CD14-positive monocyte (primary cell): ENCODE results near the gene CDH2. TPM values are rescaled to one million over a fixed set of nuclear protein-coding genes. Genes with fewer than 3 reads are reported as not detected.

Source experiments
- DNase-seq, 3 donors: peaks; one replicate each; pipeline ENCODE4 v3.0.0-alpha.2; 2011 to 2022
- H2AFZ ChIP-seq: 2 replicates; pipeline ENCODE4 v1.6.0; 2012; ENCODE audit warnings: mild to moderate bottlenecking, low read depth, low read length, inconsistent platforms; ENCODE audit not compliant: insufficient read depth, poor library complexity, severe bottlenecking
- H3K27ac ChIP-seq, 2 donors: 1 replicate in 1 of 2; 2 replicates in 1 of 2; pipeline ENCODE4 v1.5.1; 2012 to 2013; ENCODE audit warnings: low read length in 2 of 2, control low read depth in 1 of 2, inconsistent platforms in 1 of 2, low read depth in 1 of 2, mild to moderate bottlenecking in 1 of 2
- H3K27me3 ChIP-seq, 2 donors: one replicate each; pipeline versions ENCODE4 v1.6.0 to v1.6.1; 2011 to 2013; ENCODE audit warnings: low read length in 2 of 2; ENCODE audit not compliant: control insufficient read depth in 2 of 2, insufficient read depth in 2 of 2
- H3K36me3 ChIP-seq, 2 donors: replicated peaks in 1 of 2; 1 replicate in 1 of 2; 2 replicates in 1 of 2; pipeline versions ENCODE4 v1.5.1 to v1.6.1; 2012 to 2013; ENCODE audit warnings: low read length in 2 of 2, control low read depth in 1 of 2, inconsistent platforms in 1 of 2, mild to moderate bottlenecking in 1 of 2; ENCODE audit not compliant: insufficient read depth in 2 of 2, control insufficient read depth in 1 of 2
- H3K4me1 ChIP-seq, 2 donors: 1 replicate in 1 of 2; 2 replicates in 1 of 2; pipeline versions ENCODE4 v1.5.1 to v1.6.1; 2012 to 2013; ENCODE audit warnings: low read length in 2 of 2, control low read depth in 1 of 2, inconsistent platforms in 1 of 2, mild to moderate bottlenecking in 1 of 2, moderate library complexity in 1 of 2; ENCODE audit not compliant: insufficient read depth in 2 of 2, control insufficient read depth in 1 of 2
- H3K4me2 ChIP-seq: replicated peaks from 2 replicates; pipeline ENCODE3; 2012; ENCODE audit warnings: low read length, moderate library complexity, mild to moderate bottlenecking; ENCODE audit not compliant: poor library complexity, severe bottlenecking; ENCODE audit errors: extremely low read depth
- H3K4me3 ChIP-seq, 3 experiments: fragments of 200-600 bp in 1 of 3; sonication (generic) in 1 of 3; replicated peaks in 1 of 3; 1 replicate in 2 of 3; 2 replicates in 1 of 3; pipeline ENCODE4 v1.5.1; 2011 to 2013; ENCODE audit warnings: low read length in 3 of 3, mild to moderate bottlenecking in 3 of 3, control low read depth in 2 of 3, low read depth in 2 of 3, inconsistent platforms in 1 of 3, moderate library complexity in 1 of 3
- H3K79me2 ChIP-seq: 2 replicates; pipeline ENCODE4 v1.6.0; 2012; ENCODE audit warnings: mild to moderate bottlenecking, control low read depth, inconsistent platforms, low read length, moderate library complexity; ENCODE audit not compliant: insufficient read depth
- H3K9ac ChIP-seq: 2 replicates; pipeline ENCODE4 v1.6.0; 2017; ENCODE audit warnings: low read length, mild to moderate bottlenecking; ENCODE audit not compliant: insufficient read depth, poor library complexity, severe bottlenecking
- H3K9me3 ChIP-seq, 2 donors: replicated peaks in 1 of 2; 1 replicate in 1 of 2; 2 replicates in 1 of 2; pipeline versions ENCODE4 v1.5.1 to v1.6.1; 2012 to 2013; ENCODE audit warnings: low read length in 2 of 2, control low read depth in 1 of 2; ENCODE audit not compliant: control insufficient read depth in 1 of 2, insufficient read depth in 1 of 2
- H4K20me1 ChIP-seq: 2 replicates; pipeline ENCODE4 v1.6.0; 2012; ENCODE audit warnings: mild to moderate bottlenecking, low read length, control low read depth, moderate library complexity; ENCODE audit not compliant: insufficient read depth
- H3K27ac Mint-ChIP-seq, 7 donors: one replicate each; pipeline ENCODE4 v1.8.0; 2020; ENCODE audit warnings: mild to moderate bottlenecking in 7 of 7, mixed read lengths in 7 of 7, moderate library complexity in 6 of 7, inconsistent platforms in 2 of 7
- H3K27me3 Mint-ChIP-seq, 3 donors: one replicate each; pipeline ENCODE4 v1.8.0; 2021 to 2022; ENCODE audit warnings: low read depth in 3 of 3, mild to moderate bottlenecking in 3 of 3, mixed read lengths in 3 of 3, moderate library complexity in 3 of 3, inconsistent platforms in 1 of 3
- H3K36me3 Mint-ChIP-seq, 2 donors: one replicate each; pipeline ENCODE4 v1.8.0; 2020; ENCODE audit warnings: mixed read lengths in 2 of 2, inconsistent platforms in 1 of 2, mild to moderate bottlenecking in 1 of 2
- H3K4me1 Mint-ChIP-seq: one replicate; pipeline ENCODE4 v1.8.0; 2020; ENCODE audit warnings: mild to moderate bottlenecking, mixed read lengths
- H3K4me3 Mint-ChIP-seq, 2 donors: one replicate each; pipeline ENCODE4 v1.8.0; 2020; ENCODE audit warnings: mild to moderate bottlenecking in 2 of 2, mixed read lengths in 2 of 2, moderate library complexity in 1 of 2
- H3K9me3 Mint-ChIP-seq, 7 donors: one replicate each; pipeline ENCODE4 v1.8.0; 2020 to 2022; ENCODE audit warnings: mixed read lengths in 7 of 7, mild to moderate bottlenecking in 6 of 7, moderate library complexity in 6 of 7, inconsistent platforms in 2 of 7
- CTCF ChIP-seq: fragments of 200-600 bp; IDR thresholded peaks from one replicate; pipeline ENCODE4 v1.8.0; 2022; ENCODE audit warnings: antibody characterized with exemption, mild to moderate bottlenecking
- WGBS: methylation state at CpG from one replicate; pipeline ENCODE4 v1.1.5; 2013; ENCODE audit warnings: missing lambda C conversion rate; ENCODE audit not compliant: insufficient coverage; 5-methylcytosine and 5-hydroxymethylcytosine counted together
- intact Hi-C, 2 donors: fragments of 100-400 bp; cut with micrococcal nuclease; formaldehyde crosslinking; loops; one replicate each; pipeline versions ENCODE4 v1.15.0 to v1.15.1; 2023
- polyA plus RNA-seq, 3 donors: library from polyadenylated mRNA; depleted of rRNA in 1 of 3; unstranded in 2 of 3; stranded (reverse) in 1 of 3; fragments of 300-500 nt in 2 of 3; fragments of >200 nt in 1 of 3; fragmentation: Illumina TruSeq in 2 of 3; gene quantifications; 1 replicate in 2 of 3; 2 replicates in 1 of 3; pipeline ENCODE4 v1.2.3, GENCODE V29; 2012 to 2021

CDH2 gene
- polyA plus RNA-seq, 3 donors = 0.03 to 0.32 (median 0.08) TPM

- H3K9ac ChIP-seq = no peak overlapping the region
- H2AFZ ChIP-seq = no peak overlapping the region
- no peaks in the 10 kb centered on the region for H3K36me3 Mint-ChIP-seq
- TF ChIP-seq CTCF = no peak
- no peak overlapping the region for H3K4me3 ChIP-seq
- H3K4me1 Mint-ChIP-seq = peaks cover 11% of the 10 kb centered on the region
- H4K20me1 ChIP-seq = no peaks in the 10 kb centered on the region
- no peaks in the 10 kb centered on the region for H3K9me3 ChIP-seq
- peaks cover 0 to 3% (median 2%) of the 10 kb centered on the region in 3 donors for H3K27me3 Mint-ChIP-seq
- no peaks in the 10 kb centered on the region for H3K79me2 ChIP-seq
- H3K27me3 ChIP-seq = no peaks in the 10 kb centered on the region
- H3K27ac Mint-ChIP-seq = no peak overlapping the region
- no peak overlapping the region for H3K4me2 ChIP-seq
- intact Hi-C loops = no loop called here
- H3K27ac ChIP-seq = no peak overlapping the region
- WGBS = 80% methylated on average over 1 of the region's 5 CpGs
- H3K36me3 ChIP-seq = no peaks in the 10 kb centered on the region
- DNase-seq = no peak
- peaks cover 0 to 3% (median 2%) of the 10 kb centered on the region in 7 donors for H3K9me3 Mint-ChIP-seq
- peaks cover 7 to 8% of the 10 kb centered on the region in 2 donors for H3K4me1 ChIP-seq
- H3K4me3 Mint-ChIP-seq = no peak overlapping the region
Observed at GRCh38 chr18:28034567-28034966, 142.4 kb downstream of the CDH2 start.

GRCh38 chr18:28032177-28032576, 144.8 kb downstream of the CDH2 start:
- H3K79me2 ChIP-seq = no peaks in the 10 kb centered on the region
- H3K4me1 ChIP-seq = no peaks in the 10 kb centered on the region
- H3K4me1 Mint-ChIP-seq = peaks cover 3% of the 10 kb centered on the region
- H3K27ac ChIP-seq = no peak overlapping the region
- peaks cover 0 to 2% (median 0%) of the 10 kb centered on the region in 3 donors for H3K27me3 Mint-ChIP-seq
- intact Hi-C loops = no loop called here
- H3K9me3 Mint-ChIP-seq = peaks cover 0 to 2% (median 0%) of the 10 kb centered on the region in 7 donors
- no peak overlapping the region for H3K4me3 ChIP-seq
- no peaks in the 10 kb centered on the region for H3K36me3 ChIP-seq
- no peak overlapping the region for H3K4me2 ChIP-seq
- no peak overlapping the region for H3K4me3 Mint-ChIP-seq
- H3K27ac Mint-ChIP-seq = no peak overlapping the region
- no peak for DNase-seq
- H3K36me3 Mint-ChIP-seq = no peaks in the 10 kb centered on the region
- H2AFZ ChIP-seq = no peak overlapping the region
- no peak for TF ChIP-seq CTCF
- H3K27me3 ChIP-seq = no peaks in the 10 kb centered on the region
- no peaks in the 10 kb centered on the region for H4K20me1 ChIP-seq
- WGBS = 83% methylated on average over 1 of the region's 2 CpGs
- H3K9ac ChIP-seq = no peak overlapping the region
- H3K9me3 ChIP-seq = no peaks in the 10 kb centered on the region
